ENCODE data around the gene THBS1.

The THBS1 gene

DNA sequence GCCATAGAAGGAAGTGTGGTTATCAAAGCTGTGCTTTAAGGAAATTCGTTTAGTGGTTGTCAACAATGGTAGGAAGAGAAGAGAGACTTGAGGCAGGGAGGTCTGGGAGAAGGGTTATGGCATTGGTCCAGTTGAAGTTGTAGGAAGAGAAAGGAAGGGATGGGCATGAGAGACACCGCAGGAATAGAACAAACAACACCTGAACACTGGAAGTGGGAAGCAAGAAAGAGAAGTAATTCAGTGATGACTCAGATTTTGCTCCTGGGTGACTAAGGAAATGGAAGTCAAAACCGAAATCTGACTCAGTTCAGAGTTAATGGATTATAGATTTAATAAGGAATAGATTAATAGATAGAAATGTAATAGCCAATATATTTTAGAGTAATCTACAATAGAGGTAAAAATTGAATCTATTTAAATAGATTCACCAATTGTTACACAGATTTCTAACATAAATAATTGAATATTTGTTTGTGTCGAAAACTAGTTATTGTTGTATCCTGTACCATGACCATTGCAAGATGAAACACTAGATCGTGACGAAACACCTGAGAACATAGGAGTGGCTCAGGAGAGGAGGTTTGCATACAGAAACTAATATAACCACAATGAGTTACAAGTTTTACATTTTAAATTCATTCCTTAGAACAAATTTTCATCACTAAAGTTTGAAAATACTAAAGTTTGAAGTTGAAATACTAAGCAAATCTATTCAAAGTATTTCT is 36.0 kb downstream of the THBS1 start:
- H3K4me2 ChIP-seq (ENCODE audit: low read length), result no peak overlapping the region
- no peaks in the 10 kb centered on the region for H3K4me1 ChIP-seq (ENCODE audit: control insufficient read depth, insufficient read depth, low read length)
- H3K27me3 ChIP-seq (ENCODE audit: control insufficient read depth, insufficient read depth, low read length), result no peaks in the 10 kb centered on the region
- no peak overlapping the region for H3K4me3 ChIP-seq (ENCODE audit: low read length)
- no peaks in the 10 kb centered on the region for H3K9me3 ChIP-seq (replicated peaks; ENCODE audit: low read length)
- no peak overlapping the region for H3K9ac ChIP-seq (ENCODE audit: low read depth, low read length)
- H3K36me3 ChIP-seq (ENCODE audit: insufficient read depth, low read length), result no peaks in the 10 kb centered on the region

DNA sequence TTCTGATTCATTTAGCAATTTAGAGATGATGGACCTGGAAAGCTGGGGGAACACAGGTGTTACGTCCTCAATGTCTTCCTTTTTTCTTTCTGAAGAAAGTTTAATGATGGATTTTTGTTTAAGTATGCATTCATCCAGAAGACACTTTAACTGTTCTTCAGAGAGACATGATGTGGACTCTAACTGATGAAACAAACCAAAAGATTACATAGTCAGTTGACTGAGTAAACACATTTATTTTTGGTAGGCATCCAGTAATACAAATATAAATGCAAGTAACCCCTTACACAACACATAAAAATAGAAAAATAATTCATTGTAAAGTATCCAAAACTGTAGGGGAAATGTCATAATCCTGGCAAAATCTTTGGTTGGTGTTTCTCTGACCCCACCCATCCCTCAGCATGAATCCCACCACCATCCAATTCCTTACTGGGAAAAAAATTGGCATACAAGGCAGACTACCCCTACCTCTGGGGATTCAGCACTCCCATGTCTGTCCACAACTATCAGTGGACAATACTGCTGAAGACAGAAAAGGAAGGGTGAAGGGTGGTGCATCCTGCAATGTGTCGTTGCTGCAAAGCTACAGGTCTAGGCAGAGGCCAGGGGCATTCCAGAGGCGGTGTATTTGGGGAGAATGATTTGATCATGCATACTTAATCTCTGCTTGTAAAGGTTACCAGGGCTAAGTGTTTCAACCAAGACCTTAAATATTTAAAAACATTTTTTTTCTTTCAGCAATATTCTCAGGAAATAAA is 37.4 kb downstream of the THBS1 start:
- Histone ChIP-seq H3K36me3 (ENCODE audit: insufficient read depth, low read length) (no peaks in the 10 kb centered on the region), H3K4me3 (ENCODE audit: low read length) (no peak overlapping the region), H3K4me1 (ENCODE audit: control insufficient read depth, insufficient read depth, low read length) (no peaks in the 10 kb centered on the region), H3K27me3 (ENCODE audit: control insufficient read depth, insufficient read depth, low read length) (no peaks in the 10 kb centered on the region), H3K4me2 (ENCODE audit: low read length) (no peak overlapping the region), H3K9me3 (replicated peaks; ENCODE audit: low read length) (no peaks in the 10 kb centered on the region), H3K9ac (ENCODE audit: low read depth, low read length) (no peak overlapping the region)

DNA sequence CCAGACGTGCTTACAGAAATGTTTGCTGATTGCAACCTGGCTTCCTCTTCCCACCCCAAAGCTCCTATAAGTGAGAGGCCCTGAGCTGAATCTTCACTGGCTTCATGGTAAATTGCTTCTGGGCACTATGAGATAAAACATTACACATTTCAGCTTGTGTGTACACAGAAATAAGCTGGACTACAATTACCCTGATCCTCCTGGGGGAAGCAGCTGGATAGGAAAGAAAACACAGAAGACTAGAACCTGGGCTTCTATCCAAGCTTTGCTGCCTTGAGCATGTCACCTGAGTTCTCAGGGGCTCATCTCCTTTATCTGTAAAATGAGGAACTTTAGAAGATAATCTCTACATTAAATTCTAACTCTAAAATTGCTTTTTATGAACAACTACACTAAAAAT is 40.3 kb downstream of the THBS1 start:
- no peaks in the 10 kb centered on the region for H3K36me3 ChIP-seq (ENCODE audit: insufficient read depth, low read length)
- no peak overlapping the region for H3K4me2 ChIP-seq (ENCODE audit: low read length)
- H3K9ac ChIP-seq (ENCODE audit: low read depth, low read length), result no peak overlapping the region
- H3K4me1 ChIP-seq (ENCODE audit: control insufficient read depth, insufficient read depth, low read length), result peaks cover 21% of the 10 kb centered on the region
- H3K27me3 ChIP-seq (ENCODE audit: control insufficient read depth, insufficient read depth, low read length), result no peaks in the 10 kb centered on the region
- no peaks in the 10 kb centered on the region for H3K9me3 ChIP-seq (replicated peaks; ENCODE audit: low read length)
- H3K4me3 ChIP-seq (ENCODE audit: low read length), result no peak overlapping the region

DNA sequence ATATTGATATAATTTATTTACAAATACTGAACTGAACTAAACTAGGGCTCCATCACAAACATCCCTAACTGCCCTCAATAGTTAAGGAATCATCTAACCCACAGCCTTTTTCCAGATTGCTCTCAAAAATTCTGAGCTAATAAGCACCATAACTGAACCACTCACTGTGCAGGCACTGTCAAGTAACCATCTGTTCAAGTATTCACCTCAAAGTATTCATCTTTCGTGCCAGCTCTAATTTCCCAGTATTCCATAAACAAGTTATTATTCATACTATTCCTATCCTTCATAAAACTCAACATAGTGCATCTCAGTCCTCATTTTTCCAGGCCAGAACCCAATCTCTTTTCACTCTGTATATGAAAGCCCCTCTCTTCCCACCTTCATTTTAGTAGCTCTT is 41.1 kb downstream of the THBS1 start:
- Histone ChIP-seq H3K36me3 (ENCODE audit: insufficient read depth, low read length) (no peaks in the 10 kb centered on the region), H3K4me1 (ENCODE audit: control insufficient read depth, insufficient read depth, low read length) (peaks cover 23% of the 10 kb centered on the region)

DNA sequence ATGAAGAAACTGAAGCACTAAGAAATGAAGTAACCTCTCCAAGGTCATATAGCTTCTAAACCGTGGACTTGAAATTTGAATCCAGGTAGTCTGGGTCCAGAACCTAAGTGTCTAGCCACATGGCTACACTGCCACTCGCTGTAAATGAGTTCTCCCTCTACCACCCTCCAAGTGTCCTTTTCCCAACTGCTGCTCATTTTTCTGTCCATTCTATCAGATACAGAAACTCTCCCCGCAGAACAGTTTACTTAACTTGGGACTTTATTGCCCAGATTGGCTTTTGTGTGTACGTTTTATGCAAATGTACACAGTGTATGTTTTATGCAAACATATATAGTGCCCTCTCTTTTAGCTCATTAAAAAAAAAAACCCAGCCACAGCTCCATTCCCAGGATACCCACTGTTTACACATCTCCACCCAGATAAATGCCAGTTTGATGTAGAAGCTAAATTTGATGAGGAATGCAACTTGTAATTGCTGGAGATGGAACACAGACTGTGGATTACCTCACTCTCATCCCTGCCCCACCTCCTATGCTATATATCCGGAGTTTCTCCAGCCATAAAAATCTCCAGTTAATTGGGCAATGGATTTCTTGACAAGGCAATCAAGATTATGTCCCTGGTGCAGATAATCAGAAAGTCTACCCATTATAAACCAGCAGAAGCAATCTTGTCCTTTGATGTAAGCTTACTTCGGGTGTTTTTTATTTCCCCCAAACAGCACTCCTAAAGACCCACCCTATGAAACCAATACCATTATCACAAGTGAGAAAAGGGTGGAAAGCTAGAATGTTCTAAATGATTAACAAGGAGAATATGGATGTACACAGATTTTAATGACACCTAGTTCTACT is 42.0 kb downstream of the THBS1 start:
- Histone ChIP-seq H3K4me1 (ENCODE audit: control insufficient read depth, insufficient read depth, low read length) (peaks cover 23% of the 10 kb centered on the region), H3K27me3 (ENCODE audit: control insufficient read depth, insufficient read depth, low read length) (no peaks in the 10 kb centered on the region), H3K9me3 (replicated peaks; ENCODE audit: low read length) (no peaks in the 10 kb centered on the region), H3K36me3 (ENCODE audit: insufficient read depth, low read length) (no peaks in the 10 kb centered on the region), H3K4me2 (ENCODE audit: low read length) (no peak overlapping the region), H3K4me3 (ENCODE audit: low read length) (no peak overlapping the region), H3K9ac (ENCODE audit: low read depth, low read length) (no peak overlapping the region)

More for the DNA sequence above, 41.1 kb downstream of the THBS1 start:
- no peak overlapping the region for H3K4me3 ChIP-seq (ENCODE audit: low read length)
- H3K4me2 ChIP-seq (ENCODE audit: low read length), result no peak overlapping the region
- H3K27me3 ChIP-seq (ENCODE audit: control insufficient read depth, insufficient read depth, low read length), result no peaks in the 10 kb centered on the region
- H3K9me3 ChIP-seq (replicated peaks; ENCODE audit: low read length), result no peaks in the 10 kb centered on the region
- H3K9ac ChIP-seq (ENCODE audit: low read depth, low read length), result no peak overlapping the region

DNA sequence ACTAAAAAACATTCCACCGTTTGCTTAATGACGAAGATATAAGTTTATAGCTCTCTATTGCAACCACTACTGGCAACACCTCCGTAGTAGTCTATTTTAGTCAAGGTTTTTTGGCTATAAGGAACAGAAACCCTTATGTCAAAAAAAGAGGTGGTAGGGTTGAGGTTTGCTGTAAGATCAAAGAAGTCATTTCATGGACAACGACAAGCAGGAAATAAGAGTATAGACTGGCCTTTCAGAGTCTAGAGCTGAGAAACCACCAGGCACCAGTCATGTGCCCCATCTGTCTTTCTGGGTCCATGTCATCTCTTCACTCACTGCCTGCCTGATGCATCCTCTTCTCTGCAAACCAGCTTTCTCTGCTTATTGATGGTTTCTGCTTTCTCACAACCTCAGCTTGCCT is 42.7 kb downstream of the THBS1 start:
- no peak overlapping the region for H3K4me3 ChIP-seq (ENCODE audit: low read length)
- no peak overlapping the region for H3K9ac ChIP-seq (ENCODE audit: low read depth, low read length)
- no peaks in the 10 kb centered on the region for H3K36me3 ChIP-seq (ENCODE audit: insufficient read depth, low read length)
- no peak overlapping the region for H3K4me2 ChIP-seq (ENCODE audit: low read length)
- no peaks in the 10 kb centered on the region for H3K9me3 ChIP-seq (replicated peaks; ENCODE audit: low read length)
- H3K27me3 ChIP-seq (ENCODE audit: control insufficient read depth, insufficient read depth, low read length), result no peaks in the 10 kb centered on the region
- H3K4me1 ChIP-seq (ENCODE audit: control insufficient read depth, insufficient read depth, low read length), result peaks cover 23% of the 10 kb centered on the region

DNA sequence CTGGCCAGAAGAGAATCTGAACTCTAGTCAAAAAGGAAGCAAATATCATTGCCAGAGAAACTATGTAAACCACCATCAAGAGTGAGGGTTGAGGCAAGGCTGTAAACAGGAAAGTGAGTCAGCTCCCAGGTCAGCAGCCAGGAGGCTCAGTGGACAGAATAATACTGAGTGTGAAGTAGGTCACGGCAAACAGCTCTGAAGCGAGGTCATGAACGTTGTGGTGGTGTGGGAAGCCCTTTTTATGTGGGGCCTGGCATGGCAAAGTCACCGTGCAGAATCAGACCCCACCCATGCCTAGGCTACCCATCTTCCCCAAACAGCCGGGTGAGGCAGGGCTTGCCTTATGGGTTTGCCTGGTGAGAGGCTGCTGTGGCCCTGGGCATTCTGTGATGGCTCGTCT is 43.9 kb downstream of the THBS1 start:
- Histone ChIP-seq H3K36me3 (ENCODE audit: insufficient read depth, low read length) (no peaks in the 10 kb centered on the region), H3K9me3 (replicated peaks; ENCODE audit: low read length) (no peaks in the 10 kb centered on the region), H3K9ac (ENCODE audit: low read depth, low read length) (peak overlapping the region; percentile 19), H3K4me3 (ENCODE audit: low read length) (no peak overlapping the region), H3K4me1 (ENCODE audit: control insufficient read depth, insufficient read depth, low read length) (peaks cover 35% of the 10 kb centered on the region), H3K4me2 (ENCODE audit: low read length) (peak overlapping the region; percentile 42), H3K27me3 (ENCODE audit: control insufficient read depth, insufficient read depth, low read length) (no peaks in the 10 kb centered on the region)

DNA sequence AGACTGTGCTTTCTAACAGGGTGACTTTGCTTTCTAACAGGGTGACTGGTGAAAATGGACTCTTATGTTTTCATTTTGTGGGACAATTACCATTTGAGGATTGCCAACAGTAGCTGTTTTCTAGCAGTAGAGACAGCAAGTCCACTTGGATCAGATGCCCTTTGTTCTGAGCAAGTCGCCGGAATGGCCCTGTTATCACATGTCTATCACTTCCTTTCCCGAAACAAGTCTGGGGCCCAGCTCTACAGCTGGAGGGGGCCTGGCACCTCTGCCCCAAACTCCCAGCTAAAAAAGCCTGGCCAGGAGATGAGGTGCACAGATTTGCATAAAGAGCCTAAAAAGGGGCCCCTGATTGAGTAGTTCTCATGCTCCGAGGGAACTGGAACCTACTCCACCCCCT is 44.6 kb downstream of the THBS1 start:
- peak overlapping the region; percentile 26 for H3K4me2 ChIP-seq (ENCODE audit: low read length)
- no peak overlapping the region for H3K9ac ChIP-seq (ENCODE audit: low read depth, low read length)
- no peaks in the 10 kb centered on the region for H3K36me3 ChIP-seq (ENCODE audit: insufficient read depth, low read length)
- no peak overlapping the region for H3K4me3 ChIP-seq (ENCODE audit: low read length)
- no peaks in the 10 kb centered on the region for H3K27me3 ChIP-seq (ENCODE audit: control insufficient read depth, insufficient read depth, low read length)
- no peaks in the 10 kb centered on the region for H3K9me3 ChIP-seq (replicated peaks; ENCODE audit: low read length)
- H3K4me1 ChIP-seq (ENCODE audit: control insufficient read depth, insufficient read depth, low read length), result peaks cover 35% of the 10 kb centered on the region

DNA sequence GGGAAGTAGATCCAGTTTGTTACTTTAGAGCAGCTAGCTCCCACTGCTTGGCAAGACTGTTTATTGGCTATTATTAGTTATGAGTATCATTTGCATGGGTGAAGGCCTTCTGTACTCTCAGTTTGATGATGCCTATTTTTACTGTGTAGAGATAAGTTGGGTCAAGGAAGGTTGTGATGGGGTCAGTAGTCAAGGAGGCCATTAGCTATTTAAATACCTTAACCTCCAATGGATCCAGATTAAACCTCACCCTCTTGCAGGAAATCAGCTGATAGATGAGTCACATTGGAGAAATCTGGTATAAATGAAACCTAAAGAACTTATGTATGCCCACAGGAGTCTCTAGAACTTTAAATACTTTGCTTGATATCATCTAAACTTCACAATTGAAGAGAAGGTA is 45.0 kb downstream of the THBS1 start:
- Histone ChIP-seq H3K4me3 (ENCODE audit: low read length) (no peak overlapping the region), H3K27me3 (ENCODE audit: control insufficient read depth, insufficient read depth, low read length) (no peaks in the 10 kb centered on the region), H3K36me3 (ENCODE audit: insufficient read depth, low read length) (no peaks in the 10 kb centered on the region), H3K4me1 (ENCODE audit: control insufficient read depth, insufficient read depth, low read length) (peaks cover 35% of the 10 kb centered on the region), H3K4me2 (ENCODE audit: low read length) (no peak overlapping the region), H3K9ac (ENCODE audit: low read depth, low read length) (no peak overlapping the region), H3K9me3 (replicated peaks; ENCODE audit: low read length) (no peaks in the 10 kb centered on the region)

DNA sequence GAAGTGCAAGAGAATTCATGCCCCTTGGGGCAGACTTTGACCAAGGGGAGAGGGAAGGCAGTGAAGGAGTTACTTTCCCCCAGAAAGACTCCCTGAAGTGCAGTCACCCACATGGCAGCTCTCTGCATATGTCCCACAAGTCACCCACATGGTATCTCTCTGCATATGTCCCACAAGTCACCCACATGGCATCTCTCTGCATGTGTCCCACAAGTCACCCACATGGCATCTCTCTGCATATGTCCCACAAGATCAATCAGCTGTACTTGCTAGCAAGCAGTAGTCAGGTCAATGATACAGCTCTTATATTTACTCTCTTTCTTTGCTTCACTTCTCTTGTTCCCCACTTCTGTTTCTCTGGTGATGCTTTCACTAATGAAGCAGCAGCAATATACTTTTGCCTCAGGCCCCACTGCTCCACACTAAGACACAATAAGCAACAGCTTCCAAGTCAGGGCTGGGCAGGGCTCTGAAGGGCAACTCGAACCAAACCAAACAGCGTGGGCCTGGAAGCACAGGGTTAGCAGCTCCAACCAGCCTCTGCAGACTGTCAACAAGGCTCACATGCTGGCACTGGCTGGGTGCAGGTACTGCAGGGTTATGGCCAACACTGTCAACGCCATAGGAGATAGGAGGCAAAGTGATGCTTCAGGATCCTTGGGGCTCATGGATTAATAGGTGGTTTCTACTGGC is 46.7 kb downstream of the THBS1 start:
- H3K4me3 ChIP-seq (ENCODE audit: low read length), result no peak overlapping the region
- no peaks in the 10 kb centered on the region for H3K9me3 ChIP-seq (replicated peaks; ENCODE audit: low read length)
- H3K9ac ChIP-seq (ENCODE audit: low read depth, low read length), result no peak overlapping the region
- peaks cover 35% of the 10 kb centered on the region for H3K4me1 ChIP-seq (ENCODE audit: control insufficient read depth, insufficient read depth, low read length)
- no peaks in the 10 kb centered on the region for H3K36me3 ChIP-seq (ENCODE audit: insufficient read depth, low read length)
- no peaks in the 10 kb centered on the region for H3K27me3 ChIP-seq (ENCODE audit: control insufficient read depth, insufficient read depth, low read length)
- H3K4me2 ChIP-seq (ENCODE audit: low read length), result no peak overlapping the region

DNA sequence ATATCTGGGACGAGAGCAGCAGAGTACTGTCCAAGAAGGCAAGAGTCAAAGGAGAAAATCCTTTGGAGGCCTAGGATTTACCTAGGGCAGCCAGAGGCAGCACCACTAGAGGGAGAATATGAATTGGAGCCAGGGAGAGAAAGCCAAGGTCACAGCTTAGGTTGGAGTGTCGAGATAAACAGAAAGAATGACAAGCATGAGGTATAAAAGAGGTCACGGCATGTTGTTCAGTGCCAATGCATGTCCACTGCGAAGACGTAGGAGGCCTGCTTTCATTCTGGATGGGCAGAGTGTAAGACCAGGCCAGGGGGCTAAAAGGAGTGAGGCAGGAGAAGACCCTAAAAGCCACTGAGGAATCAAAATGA is 47.2 kb downstream of the THBS1 start:
- Histone ChIP-seq H3K4me1 (ENCODE audit: control insufficient read depth, insufficient read depth, low read length) (peaks cover 35% of the 10 kb centered on the region), H3K4me3 (ENCODE audit: low read length) (no peak overlapping the region), H3K9ac (ENCODE audit: low read depth, low read length) (no peak overlapping the region), H3K27me3 (ENCODE audit: control insufficient read depth, insufficient read depth, low read length) (no peaks in the 10 kb centered on the region), H3K36me3 (ENCODE audit: insufficient read depth, low read length) (no peaks in the 10 kb centered on the region), H3K4me2 (ENCODE audit: low read length) (no peak overlapping the region), H3K9me3 (replicated peaks; ENCODE audit: low read length) (no peaks in the 10 kb centered on the region)

All from skeletal muscle satellite cell (primary cell).